NK-92 (cell line): ENCODE data around the gene SLC44A5.

Experiments used
- DNase-seq: peaks from one replicate; lab custom pipeline; 2025; ENCODE audit not compliant: unreplicated experiment; lab: John Stamatoyannopoulos, UW

SLC44A5 gene

DNA sequence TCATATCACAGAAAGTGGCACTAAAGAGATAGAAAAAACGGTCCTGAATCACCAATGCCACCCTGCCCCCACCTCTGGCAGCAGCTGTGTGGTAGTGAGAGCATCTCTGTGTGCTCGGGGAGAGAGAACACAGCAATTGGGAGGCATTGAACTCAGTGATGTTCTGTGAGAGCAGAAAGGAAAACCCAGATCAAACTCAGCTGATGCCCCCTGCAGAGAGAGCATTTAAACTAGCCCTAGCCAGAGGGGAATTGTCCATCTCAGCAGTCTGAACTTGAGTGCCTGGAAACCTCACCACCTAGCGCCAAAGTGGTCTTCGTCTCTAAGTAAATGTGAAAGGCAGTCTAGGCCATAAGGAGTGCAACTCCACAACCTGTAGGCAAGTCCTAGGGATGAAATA lies 21.3 kb downstream of the SLC44A5 start:
- DNase-seq: no peak

DNA sequence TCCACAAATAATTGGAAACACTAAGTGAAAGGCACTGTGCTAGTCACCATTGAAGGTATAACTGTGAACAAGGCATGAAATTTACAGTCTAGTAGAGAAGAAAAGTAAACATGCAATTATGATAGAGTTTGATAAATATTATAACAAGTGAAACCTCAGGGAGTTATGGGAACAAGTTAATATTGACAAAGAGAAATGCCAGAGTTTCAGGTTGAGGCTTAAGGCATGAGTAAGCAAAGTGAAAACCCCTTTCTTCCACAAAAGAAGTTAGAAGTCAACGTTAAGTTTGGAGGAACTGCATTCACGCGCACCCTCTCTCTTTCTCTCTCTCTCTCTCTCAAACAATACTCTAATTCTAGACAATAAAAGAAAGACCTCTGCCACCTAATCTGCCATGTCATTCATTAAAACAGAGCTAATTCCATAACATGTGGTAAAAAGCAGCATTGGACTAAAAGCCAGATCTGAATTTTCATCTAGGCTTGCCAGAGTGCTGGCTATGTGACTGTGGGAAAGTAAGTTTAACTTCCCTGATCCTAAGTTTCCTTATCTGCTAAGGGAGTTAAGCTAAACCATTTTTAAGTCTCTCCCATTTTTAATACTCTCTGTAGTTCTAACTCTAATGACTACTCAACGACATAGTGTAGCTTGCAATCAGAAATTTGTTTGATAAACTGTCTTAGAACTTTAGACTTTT lies 22.0 kb downstream of the SLC44A5 start:
- no peak for DNase-seq

DNA sequence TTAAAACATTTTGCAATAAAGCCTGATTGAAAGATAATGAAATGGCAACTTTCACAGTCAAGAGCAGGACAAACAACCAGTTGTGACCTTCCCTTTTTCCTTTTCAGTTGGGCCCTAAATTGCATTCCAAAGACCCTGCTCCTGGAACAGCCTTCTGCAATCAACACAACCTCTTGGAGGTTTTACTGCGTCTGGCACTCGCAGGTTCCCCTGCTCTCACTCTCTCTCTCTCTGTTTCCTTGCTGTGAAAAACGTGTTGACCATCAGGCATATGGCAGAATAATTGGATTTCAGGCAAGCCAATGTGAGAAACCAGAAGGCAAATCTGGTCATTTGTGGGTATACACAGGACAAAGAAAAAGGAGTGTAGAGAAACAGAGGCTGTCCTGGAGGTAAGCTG lies 23.2 kb downstream of the SLC44A5 start:
- DNase-seq: no peak

DNA sequence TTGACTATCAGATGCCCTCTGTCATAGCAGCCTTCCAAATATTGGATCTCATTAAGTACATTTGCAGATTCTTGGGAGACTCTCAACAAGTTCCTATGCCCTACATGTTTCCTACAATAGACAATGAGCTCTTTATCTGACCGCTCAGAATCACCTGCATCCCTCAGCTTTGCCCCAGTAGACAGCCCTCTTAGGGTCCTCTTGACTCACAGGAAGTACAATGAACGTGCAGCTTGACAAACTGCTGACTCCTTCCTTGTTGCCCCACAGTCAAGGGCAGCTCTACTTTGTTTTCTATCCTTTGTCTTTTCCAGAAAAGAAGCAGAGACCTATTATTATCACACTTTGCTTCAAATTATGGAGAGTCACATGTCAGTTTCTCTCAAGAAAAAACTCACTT lies 27.6 kb downstream of the SLC44A5 start:
- DNase-seq: no peak

DNA sequence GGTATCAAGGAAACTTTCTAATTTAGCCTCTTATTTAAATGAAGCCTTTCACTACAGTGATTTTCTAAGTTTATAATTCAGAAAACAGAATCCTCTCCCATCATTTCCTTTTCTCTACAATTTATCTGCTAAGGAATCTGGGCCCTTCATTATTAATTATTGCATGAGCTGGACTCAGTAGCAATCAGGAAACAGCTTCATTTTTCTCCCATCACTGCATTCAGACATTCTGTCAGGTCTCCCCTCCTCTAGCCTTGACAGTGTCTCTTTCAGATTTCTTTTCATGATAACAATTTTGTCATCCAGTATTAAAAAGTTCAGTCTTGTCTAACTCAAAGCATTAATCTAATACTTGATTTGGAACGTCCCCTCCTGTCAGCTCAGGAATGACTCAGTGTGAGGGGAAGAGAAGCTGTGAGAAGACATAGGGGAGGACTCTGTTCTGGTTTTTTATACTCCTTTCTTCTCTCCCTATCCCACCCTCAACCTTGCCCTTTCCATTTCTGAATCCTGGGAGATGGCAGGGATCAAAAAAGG lies 28.1 kb downstream of the SLC44A5 start:
- DNase-seq: no peak

DNA sequence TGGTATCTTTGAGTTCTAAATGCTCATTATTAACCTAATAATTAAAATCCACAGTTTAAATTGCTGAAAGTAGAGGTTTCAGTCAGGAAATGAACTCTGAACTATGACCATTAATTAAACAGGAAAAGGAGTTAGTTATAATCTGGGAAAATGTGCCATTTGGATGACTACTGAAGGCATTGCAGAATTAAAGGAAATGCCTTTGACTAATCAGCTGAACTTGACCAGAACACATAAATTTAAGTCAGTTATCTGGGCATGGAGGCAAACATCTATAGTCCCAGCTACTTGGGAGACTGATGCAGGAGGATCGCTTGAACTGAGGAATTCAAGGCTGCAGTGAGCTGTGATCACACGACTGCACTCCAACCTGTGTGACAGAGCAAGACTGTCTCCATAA lies 31.9 kb downstream of the SLC44A5 start:
- DNase-seq: no peak

DNA sequence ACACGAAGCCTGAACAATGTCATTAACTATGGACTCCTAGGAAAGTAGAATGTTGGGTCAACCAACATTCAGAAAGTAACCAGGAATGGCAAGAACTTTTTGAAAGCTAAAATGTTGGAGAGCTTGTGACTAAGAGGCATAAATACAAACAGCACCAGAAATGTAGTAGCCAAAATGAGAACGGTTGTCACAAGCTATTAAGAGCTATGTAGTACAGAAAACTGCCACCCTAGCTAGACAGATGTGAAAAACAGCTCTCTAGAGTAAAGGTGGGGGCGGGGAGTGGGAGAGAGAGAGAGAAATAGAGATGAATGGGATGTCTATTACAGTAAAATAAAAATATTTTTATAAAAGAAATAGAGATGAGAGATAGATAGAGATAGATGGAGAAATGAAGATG lies 35.1 kb downstream of the SLC44A5 start:
- DNase-seq: no peak

DNA sequence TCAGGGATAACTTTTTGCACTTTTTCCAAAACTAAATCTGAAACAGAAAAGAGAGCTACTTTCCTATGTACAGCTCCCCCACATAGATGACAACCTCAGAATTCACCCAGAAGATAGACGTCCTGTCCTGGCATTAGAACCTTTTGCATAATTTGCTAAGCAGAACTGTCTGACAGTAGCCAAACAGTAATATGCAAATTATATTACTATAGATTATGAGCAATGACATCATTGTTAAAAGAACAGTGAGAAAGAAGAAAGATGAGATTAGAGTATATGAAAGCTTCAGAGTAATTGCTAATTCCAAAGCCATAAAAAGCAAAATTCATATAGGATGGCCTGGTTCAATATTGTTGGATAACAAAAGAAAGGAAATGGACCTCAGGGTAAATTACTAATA lies 43.7 kb downstream of the SLC44A5 start:
- no peak for DNase-seq

DNA sequence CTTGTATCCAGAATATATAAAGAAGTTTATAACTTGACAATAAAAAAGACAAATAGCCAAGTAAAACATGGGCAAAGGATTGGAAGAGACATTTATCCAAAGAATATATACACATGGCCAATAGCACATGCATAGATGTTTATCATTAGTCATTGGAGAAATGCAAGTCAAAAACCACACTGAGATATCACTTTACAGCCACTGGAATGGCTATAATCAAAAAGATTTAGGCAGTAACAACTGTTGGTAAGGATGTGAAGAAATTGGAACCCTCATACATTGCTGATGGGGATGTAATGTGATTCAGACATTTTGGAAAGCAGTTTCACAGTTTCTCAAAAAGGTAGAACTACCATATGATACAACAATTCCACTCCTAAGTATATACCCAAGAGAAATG lies 51.1 kb downstream of the SLC44A5 start:
- DNase-seq: no peak

DNA sequence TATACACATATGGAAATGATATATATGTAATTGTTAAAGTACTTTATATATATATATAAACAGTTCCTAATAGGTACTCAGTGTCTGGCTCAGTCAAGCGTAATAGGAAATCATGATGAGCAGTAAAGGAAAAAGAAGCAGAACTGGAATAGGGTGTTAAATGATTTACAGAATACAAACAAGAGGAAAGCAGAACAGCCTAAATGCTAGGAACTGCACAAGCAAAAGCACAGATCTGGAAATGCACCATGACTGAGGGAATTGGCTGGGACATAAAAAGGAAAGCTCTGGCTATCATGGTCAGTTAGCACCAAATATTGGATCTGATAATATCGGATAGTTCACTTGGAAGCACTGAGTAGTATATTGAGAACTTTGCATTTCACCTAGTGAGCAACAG lies 51.8 kb downstream of the SLC44A5 start:
- DNase-seq: no peak

DNA sequence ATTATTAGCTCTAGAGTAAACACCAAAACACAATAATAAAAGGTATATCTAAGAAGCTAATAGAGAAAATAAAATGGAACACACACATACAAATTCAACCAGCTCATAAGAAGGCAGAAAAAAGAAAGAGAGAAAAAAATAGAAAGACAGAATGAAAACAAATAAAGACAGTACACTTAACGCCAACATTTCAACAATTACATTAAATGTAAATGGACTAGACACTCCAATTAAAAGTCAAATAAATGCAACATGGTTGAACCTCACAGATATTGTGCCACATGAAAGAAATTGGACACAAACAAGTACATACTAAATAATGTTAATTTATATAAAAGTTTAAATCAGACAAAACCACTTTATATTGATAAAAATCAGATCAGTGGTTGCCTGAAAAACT lies 56.0 kb downstream of the SLC44A5 start:
- DNase-seq: no peak

DNA sequence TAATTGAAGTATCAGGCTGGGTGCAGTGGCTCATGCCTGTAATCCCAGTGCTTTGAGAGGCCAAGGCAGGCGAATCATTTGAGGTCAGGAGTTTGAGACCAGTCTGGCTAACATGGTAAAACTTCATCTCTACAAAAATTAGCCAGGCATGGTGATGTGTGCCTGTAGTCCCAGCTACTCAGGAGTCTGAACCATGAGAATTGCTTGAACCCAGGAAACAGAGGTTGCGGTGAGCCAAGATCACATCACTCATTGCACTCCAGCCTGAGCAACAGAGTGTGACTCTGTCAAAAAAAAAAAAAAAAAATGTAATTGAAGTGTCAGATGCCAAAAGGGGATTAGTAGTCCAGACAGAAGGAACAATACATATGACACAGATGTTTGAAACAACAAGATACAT lies 56.7 kb downstream of the SLC44A5 start:
- no peak for DNase-seq

DNA sequence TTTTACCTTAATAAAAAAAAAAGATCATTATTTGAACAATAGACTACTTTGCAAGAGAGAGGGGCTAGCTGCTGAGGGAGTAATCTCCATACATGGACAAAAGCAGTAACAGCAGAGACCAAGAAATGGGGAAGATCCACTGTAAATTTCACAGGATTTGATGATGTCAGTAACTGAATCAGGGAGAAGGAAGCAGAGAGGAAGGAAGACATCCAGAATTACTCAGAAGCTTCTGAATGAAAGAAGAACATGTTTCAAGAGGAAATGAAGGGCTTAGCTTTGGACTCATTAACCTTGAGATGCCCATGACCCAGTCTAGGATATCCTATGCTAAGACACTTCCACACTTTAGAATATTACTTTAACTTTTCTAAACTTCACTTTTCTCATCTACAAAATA lies 60.4 kb downstream of the SLC44A5 start:
- no peak for DNase-seq

DNA sequence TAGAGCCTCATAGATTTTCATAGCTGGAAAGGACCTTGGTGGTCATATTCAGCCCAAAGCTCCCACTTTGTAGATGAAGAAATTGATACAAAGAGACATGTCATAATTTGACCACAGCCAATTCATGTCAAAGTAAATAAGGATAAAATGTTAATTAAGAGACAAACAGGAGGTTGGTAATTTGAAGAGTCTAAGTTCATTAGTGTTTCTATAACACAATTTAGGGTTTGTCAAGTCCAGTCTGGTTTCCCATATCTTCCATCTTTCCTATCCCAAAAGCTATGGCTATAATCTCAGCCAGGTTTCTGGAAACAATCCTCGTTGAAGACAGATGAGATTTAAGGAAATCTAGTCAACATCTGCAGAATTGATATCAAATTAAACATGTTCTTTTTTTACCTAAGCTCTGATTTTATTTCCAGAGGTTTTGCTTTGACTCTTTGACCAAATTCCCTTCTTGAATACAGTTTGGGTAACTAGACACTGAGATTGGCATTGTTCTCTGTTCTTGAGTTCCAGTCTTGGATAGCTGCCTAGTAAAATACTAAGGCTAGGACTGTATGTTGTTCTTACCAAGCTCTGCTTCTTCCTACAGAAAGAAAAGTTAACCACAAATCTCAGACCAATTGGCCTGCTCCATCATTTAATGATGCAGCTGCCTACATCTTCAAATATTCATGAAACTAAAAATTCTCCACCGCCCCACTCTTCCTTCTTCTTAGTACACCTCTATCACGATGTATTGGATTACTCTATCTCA lies 62.0 kb downstream of the SLC44A5 start:
- no peak for DNase-seq

DNA sequence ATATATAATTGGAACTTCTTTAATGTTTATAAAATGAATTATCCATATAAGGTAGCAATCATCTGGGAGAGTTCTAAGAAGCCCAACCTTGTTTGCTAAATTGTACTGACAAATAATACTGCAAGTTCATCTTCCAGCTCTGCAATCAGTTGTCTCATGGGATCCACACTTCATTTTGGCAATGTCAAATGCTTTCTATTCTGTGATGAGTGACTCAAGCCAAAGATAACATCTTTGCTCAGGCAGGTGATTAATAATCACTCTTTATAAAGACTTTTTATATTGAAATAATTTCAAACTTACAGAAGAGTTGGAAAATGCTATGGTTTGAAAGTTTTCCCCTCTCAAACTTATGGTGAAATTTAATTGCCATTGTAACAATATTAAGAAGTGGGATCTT lies 67.2 kb downstream of the SLC44A5 start:
- no peak for DNase-seq

DNA sequence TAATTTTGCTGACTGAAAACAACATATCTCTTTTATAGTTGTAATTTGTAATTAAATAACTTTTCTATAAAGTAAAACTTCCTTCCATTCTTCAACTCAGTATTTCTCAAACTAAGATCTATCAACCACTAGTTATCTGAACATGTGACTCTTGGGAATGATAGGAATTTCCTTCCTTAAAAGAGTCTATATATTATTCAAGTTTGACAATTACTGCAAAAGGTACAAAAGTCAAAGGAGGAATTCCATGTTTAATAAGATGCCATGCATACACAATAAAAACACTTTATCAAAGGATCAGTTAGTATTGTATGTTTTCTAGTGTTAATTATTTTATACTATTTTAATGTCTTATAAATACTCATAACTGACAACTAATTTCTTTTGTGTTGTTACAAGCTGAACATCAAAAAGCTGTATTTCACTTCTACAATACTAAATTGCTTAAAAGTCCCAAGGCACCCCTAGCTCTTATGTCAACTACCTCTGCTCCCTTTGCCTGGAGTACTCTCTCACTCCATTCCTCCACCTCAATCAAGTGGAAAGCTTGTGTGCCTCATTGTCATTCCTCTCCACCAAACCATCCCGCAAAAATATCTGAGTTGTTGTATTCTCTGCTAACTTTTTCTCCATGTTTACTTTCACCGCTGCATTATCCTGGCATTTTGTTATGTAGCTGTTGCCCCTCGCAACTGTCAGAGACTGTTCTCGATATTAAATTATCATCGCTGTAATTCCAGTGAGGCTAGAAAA lies 67.9 kb downstream of the SLC44A5 start:
- no peak for DNase-seq

DNA sequence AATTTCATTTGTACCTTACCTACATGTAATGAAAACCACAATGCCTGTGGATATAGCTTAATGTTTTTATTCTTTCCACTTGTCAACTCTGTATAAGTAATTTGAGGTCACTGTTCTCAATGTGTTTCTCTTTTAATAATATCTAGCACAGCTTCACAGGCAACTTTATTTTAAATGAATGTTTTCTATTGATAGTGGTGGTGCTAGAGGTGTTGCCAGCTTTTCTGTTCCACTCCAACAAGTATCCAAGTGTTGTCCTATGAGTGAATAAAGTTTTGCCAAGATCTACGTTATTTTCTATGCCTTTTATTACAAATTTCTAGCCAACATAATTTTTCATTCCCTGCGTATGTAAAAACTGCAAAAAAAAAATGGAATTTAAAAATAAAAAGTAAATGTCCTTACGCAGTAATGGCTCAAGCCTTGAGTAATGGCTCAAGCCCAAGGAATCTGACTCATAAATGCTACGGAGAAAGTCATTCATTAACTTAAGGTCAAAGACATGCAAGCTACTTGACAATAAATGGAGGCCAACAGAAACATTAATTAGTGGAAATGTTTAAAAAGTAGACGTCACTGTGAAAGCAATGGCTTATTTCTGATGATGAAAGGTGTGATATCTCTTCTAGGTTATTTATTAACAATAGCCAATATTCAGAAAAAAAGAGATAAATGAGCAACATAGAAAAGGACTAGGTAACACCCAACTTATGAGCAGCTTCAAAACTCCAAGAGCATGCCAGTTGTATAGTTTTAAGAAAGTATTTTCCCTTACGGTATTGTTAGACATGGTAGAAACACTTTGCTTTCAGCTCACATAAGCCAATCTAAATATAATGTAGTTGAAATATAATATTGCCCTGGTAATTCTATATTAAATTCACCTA lies 71.4 kb downstream of the SLC44A5 start:
- DNase-seq: no peak

DNA sequence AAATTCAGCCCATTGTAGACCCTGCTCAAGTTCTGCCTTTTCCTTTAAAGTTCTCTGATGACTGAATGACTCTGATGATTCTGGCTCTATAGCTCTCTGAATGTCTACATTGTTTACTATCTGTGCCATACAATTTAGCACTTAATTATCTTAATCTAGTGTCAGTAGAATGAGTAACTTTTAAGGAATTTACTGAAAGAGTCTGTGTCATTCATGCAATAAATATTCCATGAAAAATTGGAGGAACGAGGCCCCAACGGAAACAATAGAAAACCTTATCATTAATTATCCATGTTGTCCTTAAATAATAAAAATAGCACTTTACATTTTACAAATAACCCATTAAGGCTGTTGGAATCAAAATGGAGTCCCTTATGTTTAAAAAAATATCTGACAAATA lies 77.8 kb downstream of the SLC44A5 start:
- DNase-seq: no peak

DNA sequence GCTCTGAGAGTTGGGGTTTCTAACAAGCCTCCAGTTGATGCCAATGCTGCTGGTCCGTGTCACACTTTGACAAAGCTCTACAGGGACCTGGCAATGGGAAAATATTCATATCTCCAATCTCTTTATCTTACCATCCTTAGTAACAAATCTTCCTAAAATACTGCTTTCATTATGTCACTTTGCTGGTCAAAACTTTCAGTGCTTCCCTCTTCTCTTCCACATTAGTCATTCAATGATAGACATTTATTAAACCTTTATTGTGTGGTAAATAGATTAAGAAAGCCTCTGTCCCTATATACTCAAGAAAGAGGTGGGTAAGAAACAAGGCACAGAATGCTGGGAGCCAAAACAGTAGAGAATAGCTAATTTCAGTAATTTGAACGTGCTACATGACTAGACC lies 79.3 kb downstream of the SLC44A5 start:
- DNase-seq: no peak

DNA sequence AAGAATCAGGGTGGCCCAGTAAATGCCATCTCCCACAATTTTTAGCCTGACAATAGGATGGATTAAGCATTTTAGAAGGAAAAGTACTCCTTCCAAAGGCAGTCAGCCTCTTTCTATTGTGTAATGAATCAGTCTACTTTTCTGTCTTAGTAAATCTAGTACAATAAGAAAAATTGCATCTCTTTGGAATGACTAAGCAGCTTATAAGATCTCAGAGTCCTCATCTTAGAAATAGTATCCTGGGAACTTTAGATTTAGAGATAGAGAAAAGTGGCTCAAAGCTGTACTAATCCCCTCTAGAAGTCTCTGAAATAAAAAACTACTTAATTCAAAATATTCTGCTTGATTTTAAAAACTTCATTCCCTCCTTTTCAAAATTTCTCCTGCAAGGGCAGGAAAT lies 81.4 kb downstream of the SLC44A5 start:
- no peak for DNase-seq

DNA sequence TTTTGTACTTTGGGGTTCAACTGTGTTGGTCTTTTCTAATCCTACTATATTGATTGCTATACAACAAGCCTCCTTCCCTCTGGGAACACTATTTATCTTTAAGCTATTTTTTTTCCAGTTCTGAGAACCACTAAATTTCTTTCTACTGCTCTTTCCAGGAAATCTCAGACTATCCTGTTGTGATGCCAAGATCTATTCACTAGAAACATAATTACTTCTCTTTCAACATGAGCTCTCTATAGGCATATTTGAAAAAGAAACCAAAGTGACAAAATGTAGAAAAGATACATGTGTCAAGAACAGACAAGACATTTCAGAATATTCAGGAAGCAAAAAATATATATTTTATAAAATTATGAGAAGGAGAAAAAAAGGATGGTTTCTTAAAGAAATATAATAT lies 82.9 kb downstream of the SLC44A5 start:
- no peak for DNase-seq
